IMR-90 (cell line): ENCODE measurements around the gene MAGED1. TPM values are rescaled to one million over a fixed set of nuclear protein-coding genes. Genes with fewer than 3 reads are reported as not detected.
"Not testable (repeated sequence)": the region's sequence is repeated elsewhere in the genome, so short reads cannot be mapped to it uniquely, and the experiment has no call there.

Experiments used
- ATAC-seq: fragments of 200-7000 bp; cut with Tn5 transposase; 2 replicates; pipeline ENCODE4 v1.9.1; 2020; ENCODE audit warnings: low read depth, mild to moderate bottlenecking, moderate library complexity
- BruUV-seq: library from RNA; stranded (reverse); fragments of 400-500 nt; replicated peaks from 2 replicates; lab custom pipeline; 2021; lab: Mats Ljungman, UMichigan
- CTCF ChIA-PET: fragments of 300-600 bp; formaldehyde crosslinking; extraction: SDS; loops from one replicate; lab custom pipeline; 2021; ENCODE audit warnings: antibody characterized with exemption; lab: Yijun Ruan, JAX
- POLR2A ChIA-PET: fragments of 300-600 bp; sonication (Branson Sonifier 250); formaldehyde crosslinking; loops from one replicate; lab custom pipeline; 2022; ENCODE audit warnings: antibody characterized with exemption; ENCODE audit not compliant: unreplicated experiment; lab: Charles Lee
- DNase-seq: peaks from one replicate; pipeline ENCODE4 v3.0.0; 2013
- H2AFZ ChIP-seq: replicated peaks from 2 replicates; pipeline ENCODE3; 2013; ENCODE audit warnings: low read length, mild to moderate bottlenecking; ENCODE audit not compliant: poor library complexity
- H2AK5ac ChIP-seq: 2 replicates; pipeline ENCODE4 v1.6.1; 2013; ENCODE audit warnings: low read depth, low read length, inconsistent platforms
- H2AK9ac ChIP-seq: replicated peaks from 2 replicates; pipeline ENCODE3; 2013; ENCODE audit warnings: mild to moderate bottlenecking, low read depth, low read length, moderate library complexity; ENCODE audit not compliant: poor library complexity
- H2BK120ac ChIP-seq: 2 replicates; pipeline ENCODE4 v1.6.1; 2013; ENCODE audit warnings: low read depth, low read length, inconsistent platforms
- H2BK15ac ChIP-seq: 3 replicates; pipeline ENCODE4 v1.6.1; 2013; ENCODE audit warnings: low read depth, low read length, inconsistent platforms
- H2BK20ac ChIP-seq: 2 replicates; pipeline ENCODE4 v1.6.1; 2013; ENCODE audit warnings: low read depth, mild to moderate bottlenecking, inconsistent platforms, low read length, moderate library complexity
- H2BK5ac ChIP-seq: 2 replicates; pipeline ENCODE4 v1.6.1; 2013; ENCODE audit warnings: mild to moderate bottlenecking, low read depth, low read length, inconsistent platforms; ENCODE audit not compliant: poor library complexity, severe bottlenecking
- H3K14ac ChIP-seq: replicated peaks from 2 replicates; pipeline ENCODE4 v1.6.1; 2013; ENCODE audit warnings: low read depth, low read length, inconsistent platforms
- H3K18ac ChIP-seq: 2 replicates; pipeline ENCODE4 v1.6.1; 2013; ENCODE audit warnings: low read depth, low read length, control low read depth
- H3K23ac ChIP-seq: 2 replicates; pipeline ENCODE4 v1.6.1; 2013; ENCODE audit warnings: low read depth, low read length, inconsistent platforms
- H3K27ac ChIP-seq: 2 replicates; pipeline ENCODE4 v1.5.1; 2013; ENCODE audit warnings: mild to moderate bottlenecking, control low read depth, low read length; ENCODE audit not compliant: insufficient read depth
- H3K27me3 ChIP-seq: 2 replicates; pipeline ENCODE4 v1.6.1; 2013; ENCODE audit warnings: low read length; ENCODE audit not compliant: control insufficient read depth, insufficient read depth
- H3K36me3 ChIP-seq: 2 replicates; pipeline ENCODE4 v1.6.1; 2013; ENCODE audit warnings: low read length, mixed read lengths; ENCODE audit not compliant: control insufficient read depth, insufficient read depth
- H3K4ac ChIP-seq: 2 replicates; pipeline ENCODE4 v1.6.1; 2013; ENCODE audit warnings: low read depth, low read length, inconsistent platforms
- H3K4me1 ChIP-seq: 2 replicates; pipeline ENCODE4 v1.6.1; 2013; ENCODE audit warnings: low read length, mixed read lengths; ENCODE audit not compliant: control insufficient read depth, insufficient read depth
- H3K4me2 ChIP-seq: 2 replicates; pipeline ENCODE4 v1.6.1; 2013; ENCODE audit warnings: low read depth, mild to moderate bottlenecking, control low read depth, low read length, moderate library complexity
- H3K4me3 ChIP-seq: 2 replicates; pipeline ENCODE4 v1.5.1; 2013; ENCODE audit warnings: low read depth, mild to moderate bottlenecking, control low read depth, low read length, moderate library complexity; ENCODE audit not compliant: insufficient read depth
- H3K56ac ChIP-seq: 2 replicates; pipeline ENCODE4 v1.6.1; 2013; ENCODE audit warnings: low read length, inconsistent platforms; ENCODE audit not compliant: insufficient read depth; ENCODE audit errors: extremely low read depth
- H3K79me1 ChIP-seq, 2 experiments: 2 replicates each; pipeline ENCODE4 v1.6.1; 2013; ENCODE audit warnings: low read length in 2 of 2, inconsistent platforms in 1 of 2, low read depth in 1 of 2
- H3K9ac ChIP-seq: 2 replicates; pipeline ENCODE4 v1.6.1; 2013; ENCODE audit warnings: low read depth, low read length, control low read depth
- H3K9me1 ChIP-seq: 2 replicates; pipeline ENCODE4 v1.6.1; 2013; ENCODE audit warnings: low read length, inconsistent platforms; ENCODE audit not compliant: insufficient read depth
- H3K9me3 ChIP-seq: 2 replicates; pipeline ENCODE4 v1.6.1; 2013; ENCODE audit warnings: low read length; ENCODE audit not compliant: control insufficient read depth, insufficient read depth
- H4K20me1 ChIP-seq: 2 replicates; pipeline ENCODE4 v1.6.1; 2013; ENCODE audit warnings: low read length, inconsistent platforms; ENCODE audit not compliant: insufficient read depth
- H4K5ac ChIP-seq: 2 replicates; pipeline ENCODE4 v1.6.1; 2013; ENCODE audit warnings: mild to moderate bottlenecking, low read depth, low read length, control low read depth
- H4K8ac ChIP-seq, 2 experiments: 2 replicates each; pipeline ENCODE4 v1.6.1; 2013; ENCODE audit warnings: low read depth in 2 of 2, low read length in 2 of 2, control low read depth in 1 of 2, inconsistent platforms in 1 of 2
- H4K91ac ChIP-seq: 2 replicates; pipeline ENCODE4 v1.6.1; 2013; ENCODE audit warnings: low read depth, low read length, inconsistent platforms; ENCODE audit not compliant: insufficient read depth
- WGBS, 2 experiments: methylation state at CpG; one replicate each; pipeline versions ENCODE4 v1.1.5 to v1.1.7; 2013; ENCODE audit warnings: missing lambda C conversion rate in 2 of 2; ENCODE audit not compliant: insufficient read length in 1 of 2; ENCODE audit errors: extremely low coverage in 2 of 2; 5-methylcytosine and 5-hydroxymethylcytosine counted together
- dilution Hi-C: fragments of 300-500 bp; cut with HindIII; formaldehyde crosslinking; loops from one replicate; pipeline ENCODE4 v1.14.3; 2018; ENCODE audit warnings: low sequenced_read_pairs; ENCODE audit not compliant: unreplicated experiment
- in situ Hi-C: fragments of 300-500 bp; cut with MboI; formaldehyde crosslinking; loops from 3 replicates; pipeline ENCODE4 v1.14.3; 2019; ENCODE audit warnings: low sequenced_read_pairs, inconsistent platforms, mixed read lengths
- intact Hi-C: fragments of 100-400 bp; cut with micrococcal nuclease; formaldehyde crosslinking; loops from 2 replicates; pipeline ENCODE4 v1.10.0; 2022
- polyA plus RNA-seq, 3 experiments: library from polyadenylated mRNA; depleted of rRNA; stranded (reverse); fragments of >200 nt; gene quantifications; 2 replicates each; pipeline ENCODE4 v1.2.3, GENCODE V29; 2012; ENCODE audit warnings: low replicate concordance in 1 of 3
- total RNA-seq: library from RNA; depleted of rRNA; stranded (reverse); fragments of >200 nt; gene quantifications from 2 replicates; pipeline ENCODE4 v1.2.3, GENCODE V29; 2012

MAGED1 gene
- total and polyA plus RNA-seq, 2 of the 4 experiments (the other 2 are of a cell fraction), result 484 to 552 TPM

DNA sequence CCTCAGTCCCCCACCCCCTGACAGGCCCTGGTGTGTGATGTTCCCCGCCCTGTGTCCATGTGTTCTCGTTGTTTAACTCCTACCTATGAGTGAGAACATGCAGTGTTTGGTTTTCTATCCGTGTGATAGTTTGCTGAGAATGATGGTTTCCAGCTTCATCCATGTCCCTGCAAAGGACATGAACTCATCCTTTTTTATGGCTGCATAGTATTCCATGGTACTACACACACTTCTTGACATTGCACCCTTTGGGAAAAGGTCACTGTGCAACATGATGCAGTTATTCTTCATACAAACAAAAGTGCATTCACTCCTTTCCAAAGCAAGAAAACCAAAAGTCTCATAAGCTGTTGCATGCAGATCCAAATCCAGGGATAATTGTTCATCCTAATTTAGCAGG lies 11.7 kb downstream of the MAGED1 start:
- H3K14ac ChIP-seq, H2BK120ac ChIP-seq, intact Hi-C loops, H2BK5ac ChIP-seq, CTCF ChIA-PET, H3K27me3 ChIP-seq, H4K8ac ChIP-seq, H2BK20ac ChIP-seq, H3K56ac ChIP-seq, in situ Hi-C loops, H3K79me1 ChIP-seq, ATAC-seq, H3K4me3 ChIP-seq, H4K5ac ChIP-seq, H3K4me2 ChIP-seq, H3K9ac ChIP-seq, H3K9me1 ChIP-seq, H3K27ac ChIP-seq, BruUV-seq, H4K91ac ChIP-seq, H3K18ac ChIP-seq, POLR2A ChIA-PET, H3K4ac ChIP-seq, H3K9me3 ChIP-seq, H2AK9ac ChIP-seq, H3K23ac ChIP-seq, H3K4me1 ChIP-seq, H2BK15ac ChIP-seq, H2AFZ ChIP-seq, DNase-seq, H2AK5ac ChIP-seq, dilution Hi-C loops: not testable (repeated sequence)
- no CpG with 5 or more reads among the region's 3 CpGs for WGBS, 2 experiments
- peaks cover 12% of the 10 kb centered on the region for H3K36me3 ChIP-seq
- H4K20me1 ChIP-seq, result peaks cover 29% of the 10 kb centered on the region
